B cell (primary cell): ENCODE results near the gene PHC2.

Experiments used
- CTCF ChIP-seq: fragments of 200-600 bp; IDR thresholded peaks from one replicate; pipeline ENCODE4 v1.8.0; 2022; ENCODE audit warnings: antibody characterized with exemption, mild to moderate bottlenecking
- EZH2 ChIP-seq: IDR thresholded peaks from 2 replicates; pipeline ENCODE4 v1.6.1; 2012; ENCODE audit warnings: borderline replicate concordance, low read depth, mild to moderate bottlenecking, moderate library complexity, low read length; ENCODE audit not compliant: insufficient read depth, poor library complexity, severe bottlenecking

DNA sequence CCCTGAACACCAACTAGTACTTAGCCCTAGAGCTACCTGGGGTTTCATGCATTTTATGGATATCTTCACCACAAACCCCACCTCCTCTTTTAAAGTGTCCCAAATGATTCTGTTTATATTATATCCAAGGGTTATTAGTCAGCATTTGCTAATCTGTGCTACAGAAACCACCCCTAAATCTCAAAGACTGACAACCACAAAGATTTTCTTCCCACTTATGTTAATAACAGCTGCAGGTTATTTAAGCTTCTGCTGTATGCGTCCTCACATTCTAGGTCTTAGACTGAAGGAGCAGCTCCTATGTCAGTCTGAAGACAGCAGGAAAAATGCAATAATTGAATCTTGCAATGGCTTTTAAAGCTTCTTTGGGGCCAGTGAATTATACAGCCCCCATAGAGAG is 11.2 kb upstream of the PHC2 start:
- TF ChIP-seq CTCF (no peak), EZH2 (no peak)
